HepG2 (cell line): ENCODE data around the gene TBX6. TPM values are rescaled to one million over a fixed set of nuclear protein-coding genes. Genes with fewer than 3 reads are reported as not detected.
A peak's percentile ranks its signal among the peaks of the same experiment; 100 is the strongest.

Source experiments
- ASH2L ChIP-seq: fragments of 300-600, 200-600 bp; sonication (generic); IDR thresholded peaks from 2 replicates; pipeline ENCODE4 v1.7.0; 2017; ENCODE audit warnings: low read depth, mild to moderate bottlenecking, moderate library complexity, mixed read lengths, low read length; ENCODE audit not compliant: insufficient read length
- ETV6 ChIP-seq: sonication (generic); formaldehyde crosslinking; conservative IDR thresholded peaks from 2 replicates; pipeline ENCODE4 v1.4.0; 2020; ENCODE audit warnings: missing genetic modification reagents
- FOXC1 ChIP-seq: sonication (generic); formaldehyde crosslinking; IDR thresholded peaks from 2 replicates; pipeline ENCODE4 v1.8.0; 2022; ENCODE audit warnings: mild to moderate bottlenecking, missing genetic modification reagents, borderline replicate concordance
- FOXP1 ChIP-seq, 2 experiments: fragments of 450-650 bp in 1 of 2; IDR thresholded peaks; 2 replicates each; pipeline ENCODE4 v1.6.1; 2017 to 2018; ENCODE audit warnings: antibody characterized with exemption in 1 of 2
- GMEB1 ChIP-seq: sonication (generic); formaldehyde crosslinking; IDR thresholded peaks from 2 replicates; pipeline ENCODE4 v1.5.1; 2020; ENCODE audit warnings: missing genetic modification reagents, mild to moderate bottlenecking, borderline replicate concordance
- HCFC1 ChIP-seq: fragments of 150-350 bp; IDR thresholded peaks from 2 replicates; pipeline ENCODE4 v1.6.1; 2014; ENCODE audit warnings: low read depth, low read length
- HOXA3 ChIP-seq: sonication (generic); formaldehyde crosslinking; IDR thresholded peaks from 2 replicates; pipeline ENCODE4 v1.5.0; 2020; ENCODE audit warnings: missing genetic modification reagents
- RBAK ChIP-seq: sonication (generic); formaldehyde crosslinking; IDR thresholded peaks from 2 replicates; pipeline ENCODE4 v1.5.1; 2020; ENCODE audit warnings: mild to moderate bottlenecking, missing genetic modification reagents
- SAFB2 ChIP-seq: sonication (generic); formaldehyde crosslinking; IDR thresholded peaks from 2 replicates; pipeline ENCODE4 v1.5.1; 2020; ENCODE audit warnings: missing genetic modification reagents, low read depth, mild to moderate bottlenecking, borderline replicate concordance
- THAP11 ChIP-seq: IDR thresholded peaks from 2 replicates; pipeline ENCODE4 v1.6.1; 2016; ENCODE audit warnings: missing biosample characterization, missing genetic modification reagents
- ZBTB46 ChIP-seq: sonication (generic); formaldehyde crosslinking; IDR thresholded peaks from 2 replicates; pipeline ENCODE4 v1.4.0; 2020; ENCODE audit warnings: mild to moderate bottlenecking, missing genetic modification reagents, borderline replicate concordance
- ZFP62 ChIP-seq: sonication (generic); formaldehyde crosslinking; IDR thresholded peaks from 2 replicates; pipeline ENCODE4 v1.4.0; 2020; ENCODE audit warnings: missing genetic modification reagents
- ZNF138 ChIP-seq: sonication (generic); formaldehyde crosslinking; IDR thresholded peaks from 2 replicates; pipeline ENCODE4 v1.5.0; 2020; ENCODE audit warnings: mild to moderate bottlenecking, low read depth, missing genetic modification reagents
- ZNF33A ChIP-seq: sonication (generic); formaldehyde crosslinking; IDR thresholded peaks from 2 replicates; pipeline ENCODE4 v1.5.1; 2020; ENCODE audit warnings: missing genetic modification reagents, mild to moderate bottlenecking, moderate library complexity, borderline replicate concordance
- ZNF674 ChIP-seq: sonication (generic); formaldehyde crosslinking; IDR thresholded peaks from 2 replicates; pipeline ENCODE4 v1.5.0; 2020; ENCODE audit warnings: low read depth, mild to moderate bottlenecking, missing genetic modification reagents
- ZNF710 ChIP-seq: sonication (generic); formaldehyde crosslinking; IDR thresholded peaks from 2 replicates; pipeline ENCODE4 v1.5.0; 2020; ENCODE audit warnings: mild to moderate bottlenecking, missing genetic modification reagents, borderline replicate concordance
- ZNF850 ChIP-seq: sonication (generic); formaldehyde crosslinking; conservative IDR thresholded peaks from 2 replicates; pipeline ENCODE4 v1.9.0; 2021; ENCODE audit warnings: mild to moderate bottlenecking, missing genetic modification reagents
- ZSCAN12 ChIP-seq: sonication (generic); formaldehyde crosslinking; IDR thresholded peaks from 2 replicates; pipeline ENCODE4 v1.9.0; 2021; ENCODE audit warnings: mild to moderate bottlenecking, missing genetic modification reagents
- polyA plus RNA-seq, 8 experiments: library from polyadenylated mRNA; depleted of rRNA in 3 of 8; stranded (reverse) in 7 of 8; unstranded in 1 of 8; fragments of >200 nt; fragmentation: Illumina TruSeq in 4 of 8; extraction: Trizol in 4 of 8; gene quantifications; 2 replicates each; pipeline versions ENCODE4 v1.2.1 to v1.2.3, GENCODE V29; 2011 to 2016; ENCODE audit warnings: low read depth in 4 of 8, missing spikeins in 1 of 8, mixed read lengths in 1 of 8; ENCODE audit not compliant: insufficient read depth in 1 of 8
- total RNA-seq, 5 experiments: library from RNA; depleted of rRNA; stranded (reverse); fragments of >200 nt; fragmentation: Illumina TruSeq; extraction: Trizol; gene quantifications; 2 replicates each; pipeline ENCODE4 v1.2.3, GENCODE V29; 2016; ENCODE audit warnings: low read depth in 1 of 5
- TF ChIP-seq, protein P1 (sequence below): IDR thresholded peaks from 2 replicates; pipeline ENCODE4 v1.6.1; 2016; ENCODE audit warnings: missing genetic modification reagents, missing compliant biosample characterization
- TF ChIP-seq, protein P2 (sequence below): fragments of 450-650 bp; IDR thresholded peaks from 2 replicates; pipeline ENCODE4 v1.6.1; 2016

The TBX6 gene
- total and polyA plus RNA-seq, 2 of the 13 experiments (the other 11 are each of a cell fraction or from before 2014, with no cell fraction given), result 0.24 to 0.42 TPM

- TF ChIP-seq FOXC1 (CRISPR knock-in tag) (no peak; the same call in 1 of the 2 replicates), RBAK (CRISPR knock-in tag) (no peak), SAFB2 (CRISPR knock-in tag) (no peak), THAP11 (CRISPR knock-in tag) (peak; percentile 51; the same call in 1 of the 2 replicates), ZNF138 (CRISPR knock-in tag) (no peak), ZSCAN12 (CRISPR knock-in tag) (no peak), ZBTB46 (CRISPR knock-in tag) (no peak; the same call in 1 of the 2 replicates), ZFP62 (CRISPR knock-in tag) (no peak), ZNF850 (CRISPR knock-in tag) (no peak), ASH2L (no peak), FOXP1 (IDR thresholded peaks at IDR 0.05) (no peak), FOXP1 (CRISPR knock-in tag; IDR thresholded peaks at IDR 0.05) (no peak), GMEB1 (CRISPR knock-in tag) (no peak), ZNF33A (CRISPR knock-in tag) (no peak), HCFC1 (no peak), ETV6 (0 out of 2 replicates have a peak, but pooled peaks have one; percentile 51), ZNF710 (CRISPR knock-in tag) (0 out of 2 replicates have a peak, but pooled peaks have one; percentile 25), HOXA3 (CRISPR knock-in tag) (peak; percentile 50; the same call in 1 of the 2 replicates), ZNF674 (CRISPR knock-in tag) (no peak)
- TF ChIP-seq, protein P1, sequence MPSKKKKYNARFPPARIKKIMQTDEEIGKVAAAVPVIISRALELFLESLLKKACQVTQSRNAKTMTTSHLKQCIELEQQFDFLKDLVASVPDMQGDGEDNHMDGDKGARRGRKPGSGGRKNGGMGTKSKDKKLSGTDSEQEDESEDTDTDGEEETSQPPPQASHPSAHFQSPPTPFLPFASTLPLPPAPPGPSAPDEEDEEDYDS (CRISPR knock-in tag), result peak; percentile 95
- TF ChIP-seq, protein P2, sequence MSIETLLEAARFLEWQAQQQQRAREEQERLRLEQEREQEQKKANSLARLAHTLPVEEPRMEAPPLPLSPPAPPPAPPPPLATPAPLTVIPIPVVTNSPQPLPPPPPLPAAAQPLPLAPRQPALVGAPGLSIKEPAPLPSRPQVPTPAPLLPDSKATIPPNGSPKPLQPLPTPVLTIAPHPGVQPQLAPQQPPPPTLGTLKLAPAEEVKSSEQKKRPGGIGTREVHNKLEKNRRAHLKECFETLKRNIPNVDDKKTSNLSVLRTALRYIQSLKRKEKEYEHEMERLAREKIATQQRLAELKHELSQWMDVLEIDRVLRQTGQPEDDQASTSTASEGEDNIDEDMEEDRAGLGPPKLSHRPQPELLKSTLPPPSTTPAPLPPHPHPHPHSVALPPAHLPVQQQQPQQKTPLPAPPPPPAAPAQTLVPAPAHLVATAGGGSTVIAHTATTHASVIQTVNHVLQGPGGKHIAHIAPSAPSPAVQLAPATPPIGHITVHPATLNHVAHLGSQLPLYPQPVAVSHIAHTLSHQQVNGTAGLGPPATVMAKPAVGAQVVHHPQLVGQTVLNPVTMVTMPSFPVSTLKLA, result no peak
Observed at GRCh38 chr16:30063893-30064728, 27.6 kb downstream of the TBX6 start (continued).
